ENCODE results near the gene CCDC102B.
"Not testable (repeated sequence)": the region's sequence is repeated elsewhere in the genome, so short reads cannot be mapped to it uniquely, and the experiment has no call there.

The CCDC102B gene

DNA sequence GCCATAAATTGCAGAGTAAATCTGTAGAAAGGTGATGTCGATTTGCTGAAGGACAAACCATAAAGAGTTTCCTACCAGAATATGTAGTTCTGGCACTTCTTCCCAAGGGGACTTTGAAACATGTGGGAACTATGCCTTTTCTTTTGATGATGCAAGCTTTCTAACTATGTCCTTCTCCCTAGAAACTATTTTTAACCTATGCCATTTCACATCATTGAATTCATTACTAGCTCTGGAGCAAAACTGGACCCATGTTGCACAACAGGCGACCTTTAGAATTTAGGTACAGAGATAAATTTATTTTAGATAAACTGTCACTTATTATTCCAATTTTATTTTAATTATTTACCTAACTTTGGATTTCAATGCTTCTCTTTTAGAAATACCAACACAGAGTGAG lies 186.5 kb downstream of the CCDC102B start:
- DNase-seq = no peak

DNA sequence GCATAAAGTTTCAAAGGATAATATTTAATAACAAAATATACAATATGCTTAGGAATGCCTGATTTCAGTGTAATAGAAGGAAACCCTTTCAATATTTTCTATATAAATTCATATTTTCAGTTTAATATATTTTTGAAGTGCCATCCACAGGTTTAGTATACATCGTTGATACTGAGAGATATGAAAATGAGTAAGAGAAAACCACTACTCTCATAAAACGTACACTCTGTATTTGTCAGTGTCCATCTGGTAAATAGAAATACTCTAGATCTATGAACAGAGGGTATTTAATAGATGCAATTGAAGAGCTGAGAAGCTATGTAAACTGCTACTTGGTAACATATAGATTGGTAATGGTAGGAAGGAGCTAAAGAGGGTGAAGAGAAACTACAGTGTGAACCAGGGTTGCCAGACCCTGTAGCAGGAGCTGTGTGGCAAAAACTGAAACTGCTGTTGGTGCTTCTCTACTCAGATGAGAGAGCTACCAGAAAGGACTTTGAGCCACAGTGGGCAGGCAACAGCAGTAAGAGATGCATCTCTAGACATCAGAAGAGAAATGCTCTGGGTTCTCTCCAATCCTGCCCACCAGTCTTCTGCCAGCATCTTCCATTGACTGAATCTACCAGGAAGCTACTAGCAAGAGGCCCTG lies 187.4 kb downstream of the CCDC102B start:
- DNase-seq = no peak

DNA sequence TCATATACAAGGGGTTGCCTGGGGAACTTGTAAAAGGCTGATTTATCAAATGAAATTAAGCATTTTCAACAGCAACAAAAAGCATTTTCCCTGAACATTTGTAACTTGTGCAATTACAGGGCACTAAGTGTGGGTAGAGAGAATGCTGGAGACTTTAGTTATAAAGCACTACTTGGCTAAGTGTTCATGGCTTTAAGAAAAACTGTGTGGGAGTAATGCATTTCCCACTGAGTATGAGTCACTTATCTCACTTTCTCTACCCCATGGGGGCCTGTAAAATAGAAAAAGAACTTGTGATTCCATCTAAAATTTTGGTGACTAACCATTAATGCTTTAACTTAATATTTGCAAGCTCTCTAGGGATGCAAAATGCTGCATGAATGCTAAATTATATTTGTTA lies 193.4 kb downstream of the CCDC102B start:
- no peak for DNase-seq

DNA sequence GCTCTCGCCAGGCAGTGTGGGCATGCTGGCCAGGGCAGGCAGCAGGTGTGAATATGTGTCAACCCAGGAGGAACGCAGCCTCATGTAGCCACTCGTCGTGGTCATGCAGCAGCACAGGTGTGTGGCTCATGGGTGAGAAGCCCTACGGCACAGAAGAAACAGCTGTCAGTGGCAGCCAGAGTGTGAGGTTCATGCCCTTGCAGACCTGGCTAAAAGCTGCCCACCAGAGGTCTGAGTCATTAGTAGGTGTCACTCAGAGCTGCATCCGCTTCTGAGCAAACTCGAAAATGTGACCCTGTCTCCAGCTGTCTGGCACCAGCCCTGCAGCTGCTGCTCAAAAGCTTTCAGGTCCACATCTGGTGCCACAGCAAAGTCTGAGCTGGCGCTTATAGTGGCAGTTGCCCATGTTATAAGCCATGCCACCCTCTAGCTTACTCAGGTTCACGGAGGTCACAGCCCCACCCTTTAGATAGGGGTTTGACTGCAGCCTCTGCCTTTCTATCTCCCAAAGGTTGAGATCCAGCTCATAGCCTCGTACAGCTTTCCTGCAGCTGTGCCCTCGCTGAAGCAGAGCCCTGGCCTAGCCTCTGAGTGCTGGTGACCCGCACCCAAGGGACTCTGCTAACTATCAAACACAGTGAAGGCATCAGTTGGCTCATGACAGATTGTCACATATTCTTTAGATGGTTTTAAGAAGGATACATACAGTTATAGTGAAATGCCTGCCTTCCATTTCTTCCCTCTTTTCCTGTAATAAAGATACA lies 195.0 kb downstream of the CCDC102B start:
- DNase-seq = no peak

DNA sequence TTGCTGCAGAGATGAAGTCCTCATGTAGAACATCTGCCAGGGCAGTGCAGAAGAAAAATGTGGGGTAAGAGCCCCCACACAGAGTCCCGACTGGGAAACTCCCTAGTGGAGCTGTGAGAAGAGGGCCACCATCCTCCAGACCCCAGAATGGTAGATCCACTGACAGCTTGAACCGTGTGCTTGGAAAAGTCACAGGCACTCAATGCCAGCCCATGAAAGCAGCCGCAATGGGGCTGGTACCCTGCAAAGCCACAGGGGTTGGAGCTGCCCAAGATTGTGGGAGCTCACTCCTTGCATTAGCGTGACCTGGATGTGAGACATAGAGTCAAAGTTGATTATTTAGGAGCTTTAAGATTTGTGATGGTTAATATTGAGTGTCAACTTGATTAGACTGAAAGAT lies 197.8 kb downstream of the CCDC102B start:
- no peak for DNase-seq

DNA sequence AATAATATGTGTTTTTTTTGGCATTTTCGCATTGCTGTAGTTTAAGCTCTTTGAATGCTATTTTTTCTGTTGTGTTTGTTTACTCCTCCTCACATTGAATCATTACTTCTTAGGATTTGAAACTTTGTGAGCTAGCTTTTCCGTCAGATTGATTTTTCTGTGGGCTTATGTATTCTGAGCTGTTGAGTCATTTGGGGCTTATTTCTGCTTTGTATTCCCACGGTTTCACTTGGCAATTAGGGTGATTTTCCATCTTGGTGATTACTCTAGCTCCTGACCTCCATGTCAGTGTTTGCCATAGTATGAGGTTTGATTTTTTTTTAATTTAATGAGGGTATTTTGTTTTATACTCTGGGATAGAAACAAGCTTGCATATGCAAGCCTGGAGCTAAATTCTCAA lies 200.0 kb downstream of the CCDC102B start:
- no peak for DNase-seq

DNA sequence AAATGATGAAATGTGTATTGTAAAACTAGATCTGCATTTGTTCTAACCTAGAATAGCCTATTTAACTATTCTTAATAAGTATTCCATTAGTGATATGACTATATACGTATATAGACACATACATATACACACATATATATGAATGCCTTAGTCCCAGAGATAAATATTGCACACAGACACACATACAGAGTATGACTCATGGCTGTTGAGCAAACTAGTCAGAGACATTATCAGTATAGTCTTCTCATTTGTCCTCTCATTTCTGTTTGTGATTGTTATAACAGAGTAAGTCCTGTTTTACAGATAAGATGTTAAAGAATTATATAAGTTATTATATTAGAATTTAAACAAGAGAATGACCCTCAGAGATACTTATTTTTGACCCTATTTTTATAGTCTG lies 202.5 kb downstream of the CCDC102B start:
- no peak for DNase-seq

DNA sequence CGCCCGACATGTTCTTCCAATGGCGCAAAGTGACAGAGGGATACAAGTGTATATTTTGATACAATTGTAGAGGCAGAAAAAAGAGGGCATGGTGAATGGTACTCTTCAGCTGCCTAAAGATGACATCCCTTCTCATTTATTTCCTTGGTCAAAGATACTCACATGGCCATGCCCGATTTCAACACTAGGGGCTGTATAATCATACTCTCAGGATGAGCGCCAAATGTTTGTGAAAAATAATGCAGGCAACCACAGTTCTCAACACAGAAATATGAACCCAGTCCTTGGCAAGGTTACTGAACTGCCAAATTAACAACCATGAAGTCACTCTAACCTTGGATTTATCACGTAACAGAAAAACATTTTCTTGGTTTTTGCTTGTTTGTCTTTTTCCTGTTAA lies 204.4 kb downstream of the CCDC102B start:
- no peak for DNase-seq

DNA sequence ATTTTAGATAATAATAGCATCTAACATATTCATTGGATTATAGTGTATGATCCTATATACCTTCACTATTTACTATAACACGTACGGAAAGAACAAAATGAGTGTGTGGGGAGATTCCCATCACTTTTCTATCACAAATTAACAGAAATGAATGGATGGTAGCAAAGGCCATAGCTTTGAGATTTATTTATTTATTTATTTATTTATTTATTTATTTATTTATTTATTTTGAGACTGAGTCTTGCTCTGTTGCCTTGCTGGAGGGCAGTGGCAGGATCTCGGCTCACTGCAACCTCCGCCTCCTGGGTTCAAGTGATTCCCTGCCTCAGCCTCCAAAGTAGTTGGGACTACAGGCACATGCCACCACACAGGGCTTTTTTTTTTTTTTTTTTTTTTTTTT lies 208.3 kb downstream of the CCDC102B start:
- DNase-seq = not testable (repeated sequence)

DNA sequence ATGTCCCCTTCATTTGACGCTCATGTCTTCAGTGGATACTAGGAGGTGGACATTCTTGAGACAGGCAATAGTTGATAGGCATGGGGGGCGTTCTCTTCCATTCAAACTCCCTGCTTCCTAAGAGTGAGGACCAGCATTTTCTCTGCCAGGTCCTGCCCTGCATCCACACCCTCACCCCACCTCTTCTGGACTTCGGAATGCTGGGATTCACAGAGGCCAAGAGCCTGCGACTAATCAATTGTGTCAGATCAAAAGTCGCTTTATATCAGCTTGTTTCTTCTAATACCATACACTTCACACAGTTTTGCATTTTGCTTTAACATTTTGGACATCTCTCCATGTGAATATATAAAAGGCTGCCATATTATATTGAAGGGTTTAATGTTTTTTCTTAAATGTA lies 210.7 kb downstream of the CCDC102B start:
- DNase-seq = no peak

DNA sequence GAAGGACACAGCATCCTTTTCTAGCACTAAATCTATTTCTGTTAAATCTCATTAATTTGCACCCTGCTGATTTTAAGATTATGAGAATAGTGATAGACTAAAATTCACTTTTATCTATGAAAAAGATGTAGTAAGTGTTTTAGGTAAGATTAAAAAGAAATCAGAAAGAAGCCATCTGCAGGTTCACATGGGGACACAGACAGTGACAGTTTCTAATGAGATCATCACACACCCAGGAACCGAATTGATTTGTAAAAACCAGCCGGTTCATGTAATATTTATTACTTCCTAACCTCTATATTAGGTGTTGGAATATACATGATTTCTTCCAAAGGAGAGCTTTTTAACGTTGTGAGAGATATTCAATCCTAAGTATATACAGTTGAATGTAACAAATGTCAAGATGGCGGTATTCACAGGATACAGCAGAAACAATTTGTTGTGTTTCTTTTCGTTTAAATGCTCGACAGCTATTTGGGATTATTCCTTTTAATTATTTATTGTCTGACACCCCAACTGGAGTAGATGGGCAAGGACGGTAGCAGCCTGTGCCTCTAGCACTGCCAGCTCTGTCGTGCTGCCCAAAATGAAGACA lies 223.4 kb downstream of the CCDC102B start:
- no peak for DNase-seq

DNA sequence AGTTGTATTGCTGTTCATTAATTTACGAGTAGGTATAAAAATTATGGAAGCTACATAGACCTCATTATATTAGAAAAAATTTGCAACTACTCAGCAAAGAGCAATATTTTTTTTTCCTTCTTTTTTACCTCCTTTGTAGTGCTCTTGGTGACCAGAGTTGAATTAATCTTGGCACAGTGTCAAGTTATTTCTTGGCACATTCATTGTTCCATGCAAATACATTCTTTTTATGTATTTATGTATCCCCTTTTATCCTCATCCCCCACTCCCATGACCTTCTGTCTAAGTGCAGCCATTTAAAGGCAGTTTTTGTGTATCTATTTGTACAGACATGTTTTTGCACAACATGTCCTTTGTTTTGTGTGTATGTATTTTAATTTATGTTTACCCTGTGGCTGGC lies 224.5 kb downstream of the CCDC102B start:
- DNase-seq = no peak

DNA sequence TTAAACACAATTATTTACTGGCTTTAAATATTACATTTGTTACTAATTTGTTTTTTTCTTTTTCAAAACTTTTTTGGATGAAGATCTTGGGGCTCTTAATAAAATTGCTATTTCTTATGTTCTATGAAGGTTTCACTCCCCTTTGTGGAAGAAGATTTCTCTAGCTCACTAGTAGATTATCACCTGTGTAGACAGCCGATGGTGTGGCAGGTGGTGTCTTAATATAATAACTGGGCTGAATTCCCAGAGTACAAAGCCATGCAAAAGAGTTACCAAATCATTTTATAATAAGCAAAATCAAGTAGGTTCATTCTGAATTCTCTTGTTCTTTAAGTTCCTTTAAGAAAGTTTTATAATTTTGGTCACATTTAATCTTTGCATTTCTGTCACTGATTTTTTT lies 233.7 kb downstream of the CCDC102B start:
- no peak for DNase-seq

DNA sequence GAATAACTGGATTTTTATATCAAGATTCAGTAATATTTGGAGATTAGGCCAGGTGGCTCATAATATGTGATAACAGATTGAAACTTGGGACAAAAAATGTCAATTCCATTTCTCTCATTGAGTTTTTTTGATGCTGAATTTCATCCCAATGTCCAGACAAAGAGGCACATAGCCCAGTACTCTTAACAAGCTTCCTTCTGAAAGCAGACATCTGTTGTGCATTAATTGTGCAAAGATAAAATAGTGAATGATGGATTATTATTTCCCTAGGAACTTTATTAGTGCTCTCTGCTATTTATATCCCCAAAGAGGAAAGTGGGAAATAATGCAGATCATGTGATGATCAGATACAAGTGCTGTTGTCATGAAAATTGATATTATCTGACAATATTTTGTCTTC lies 234.1 kb downstream of the CCDC102B start:
- no peak for DNase-seq

DNA sequence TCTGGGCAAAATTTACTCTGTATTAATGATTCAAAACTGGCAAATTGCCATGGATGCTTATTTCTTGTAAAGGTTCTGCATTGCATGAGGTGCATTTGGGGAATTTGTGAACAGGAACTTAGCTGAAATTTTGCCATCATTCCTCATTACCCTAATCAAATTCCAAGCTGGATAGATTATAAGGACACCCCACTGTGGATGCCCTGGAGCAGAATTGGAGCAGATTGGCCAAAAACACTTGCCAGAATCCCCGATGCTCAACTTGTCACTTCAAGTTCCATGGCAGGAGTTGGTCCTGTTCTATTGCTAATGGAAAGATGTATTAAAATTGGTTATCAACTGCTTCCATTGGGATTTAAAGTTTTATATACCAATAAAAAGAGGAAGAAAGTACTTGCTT lies 237.9 kb downstream of the CCDC102B start:
- DNase-seq = no peak

DNA sequence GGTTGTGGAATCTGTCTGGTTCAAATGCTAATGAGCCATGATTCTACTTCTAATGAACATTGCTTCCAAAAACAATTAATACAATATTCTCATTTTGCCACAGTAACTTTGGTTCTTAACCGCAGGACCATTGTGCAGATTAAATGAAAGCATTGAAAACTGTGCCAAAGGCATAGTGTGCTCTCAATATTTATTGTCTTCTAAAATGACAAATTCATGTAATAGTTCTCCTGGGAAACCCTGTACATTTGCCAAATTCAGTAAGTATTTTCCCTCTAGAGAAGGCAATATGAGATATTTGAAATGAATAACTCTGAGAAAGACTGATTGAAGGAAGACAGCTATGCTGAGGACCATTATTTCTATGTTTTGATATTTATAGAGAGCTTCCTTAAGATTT lies 246.3 kb downstream of the CCDC102B start:
- DNase-seq = no peak

DNA sequence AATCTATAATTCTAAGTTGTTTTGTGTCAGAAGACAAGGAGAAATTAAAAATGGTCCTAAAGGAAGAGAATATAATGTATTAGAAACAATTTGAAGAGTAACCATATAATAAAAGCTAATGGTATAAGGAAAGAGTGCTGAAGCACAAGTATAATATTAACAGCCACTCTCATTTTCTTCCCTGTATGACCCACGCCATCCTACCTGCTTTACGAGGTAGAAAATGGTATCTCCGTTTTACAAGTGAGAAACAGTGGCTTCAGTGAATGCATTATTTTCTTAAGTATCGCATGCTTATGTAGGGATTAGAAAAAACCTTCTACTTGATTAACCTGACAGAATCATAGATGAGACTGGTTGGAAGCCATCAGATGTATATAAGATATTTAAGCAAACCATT lies 266.2 kb downstream of the CCDC102B start:
- DNase-seq = no peak

DNA sequence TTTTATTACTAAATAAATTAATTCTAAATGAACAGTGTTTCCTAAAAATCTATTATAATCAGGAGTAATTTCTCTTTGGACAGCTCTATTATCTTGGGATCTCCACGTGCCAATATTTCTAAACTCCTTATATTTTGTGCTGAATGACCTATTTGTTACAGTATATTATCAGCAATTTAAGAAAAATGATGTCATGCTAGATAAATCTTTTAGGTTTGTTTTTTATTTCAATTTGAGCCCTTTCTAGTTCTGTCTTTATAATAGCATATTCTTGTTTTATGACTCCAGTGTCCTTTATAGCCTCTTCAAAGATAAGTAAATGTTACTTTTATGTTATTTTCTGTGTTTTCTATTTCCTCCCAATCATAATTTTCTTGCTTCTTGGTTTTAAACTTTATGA lies 269.2 kb downstream of the CCDC102B start:
- no peak for DNase-seq

DNA sequence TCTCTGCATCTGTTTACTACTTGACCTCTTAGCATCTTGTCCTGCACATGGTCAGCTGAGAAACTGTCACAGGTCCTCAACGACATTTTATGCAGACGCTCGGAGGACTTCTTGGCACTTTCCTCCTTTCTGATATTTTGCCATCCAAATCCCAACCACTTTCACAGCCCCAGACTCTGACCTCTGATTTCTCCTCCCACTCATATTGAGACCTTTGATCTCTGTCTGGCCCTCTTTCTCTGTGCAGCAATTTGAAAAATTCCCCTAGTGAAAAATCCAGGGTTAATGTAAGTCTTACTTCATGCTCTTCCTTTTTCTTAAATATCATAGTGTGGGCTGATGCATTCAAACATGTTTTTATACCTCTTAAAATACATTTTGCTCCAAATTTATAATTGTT lies 273.8 kb downstream of the CCDC102B start:
- no peak for DNase-seq

DNA sequence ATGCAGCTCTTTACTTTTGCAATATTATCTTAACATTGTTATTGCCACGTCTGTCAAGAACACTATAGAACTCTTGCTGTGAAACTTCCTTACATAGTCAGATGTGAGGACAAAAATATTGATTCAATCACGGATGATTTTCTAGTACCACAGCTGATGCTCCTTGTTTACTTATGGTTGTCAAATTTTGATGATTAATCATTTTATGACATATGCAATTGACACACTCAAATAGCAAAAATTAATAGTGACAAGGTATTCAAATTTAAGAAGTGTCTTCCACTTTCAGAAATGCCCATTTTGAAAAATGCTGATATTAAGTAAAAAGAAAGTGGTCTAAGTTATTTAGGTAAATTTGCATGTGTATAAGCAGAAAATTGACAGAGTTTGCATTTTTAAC lies 284.0 kb downstream of the CCDC102B start:
- DNase-seq = no peak

DNA sequence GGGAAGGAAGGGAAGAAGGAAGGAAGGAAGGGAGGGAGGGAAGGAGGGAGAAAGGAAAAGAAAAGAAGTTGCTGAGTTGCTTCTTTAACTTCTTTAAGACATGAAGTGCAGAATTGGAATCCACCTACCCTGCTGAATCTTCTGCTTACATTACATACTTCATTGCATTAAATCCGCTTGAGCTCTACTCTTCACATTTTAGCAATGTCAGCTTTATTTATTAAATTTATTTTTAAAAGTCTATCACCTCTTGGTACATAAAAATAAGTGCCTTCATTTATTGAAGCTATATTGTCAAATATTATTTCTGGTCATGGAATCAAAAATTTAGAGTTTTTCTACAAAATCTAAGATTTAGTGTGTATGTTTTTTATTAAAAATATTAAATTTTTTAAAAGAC lies 284.6 kb downstream of the CCDC102B start:
- DNase-seq = no peak

DNA sequence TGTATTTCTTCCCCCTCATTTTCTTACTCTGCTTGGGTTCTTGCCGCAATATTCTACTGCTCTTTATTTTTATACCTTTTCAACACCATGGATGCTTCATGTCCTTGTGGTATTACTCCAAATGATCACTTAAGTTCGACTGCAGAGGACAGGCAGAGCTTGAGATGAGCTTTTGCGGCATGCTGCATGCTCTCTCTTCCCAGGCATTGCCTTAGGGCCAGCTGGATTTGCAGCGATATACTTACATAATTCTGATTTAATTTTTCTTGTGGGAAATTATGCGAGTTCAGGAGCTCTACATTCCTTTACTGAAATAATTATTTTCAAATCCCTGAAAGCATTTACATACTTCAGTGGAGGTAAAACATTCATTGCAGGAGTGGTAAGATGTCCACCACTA lies 288.1 kb downstream of the CCDC102B start:
- no peak for DNase-seq

DNA sequence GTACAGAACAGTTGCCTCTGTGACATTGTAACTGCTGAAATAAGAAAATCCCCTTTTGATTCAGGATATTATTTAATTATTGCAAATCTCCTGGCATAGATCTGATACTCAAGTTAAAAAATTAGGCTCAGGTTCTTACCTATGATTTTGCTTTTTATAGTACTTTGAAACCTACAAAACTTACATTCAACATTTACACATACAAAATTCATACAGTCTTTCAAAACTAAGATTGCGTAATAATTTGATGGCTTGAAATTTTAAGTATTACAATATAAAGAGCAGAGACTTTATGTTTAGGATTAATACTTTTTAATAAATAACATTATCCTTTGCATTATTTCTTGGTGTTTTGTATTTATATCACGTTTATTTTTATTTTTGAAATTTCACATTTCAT lies 291.1 kb downstream of the CCDC102B start:
- DNase-seq = no peak

DNA sequence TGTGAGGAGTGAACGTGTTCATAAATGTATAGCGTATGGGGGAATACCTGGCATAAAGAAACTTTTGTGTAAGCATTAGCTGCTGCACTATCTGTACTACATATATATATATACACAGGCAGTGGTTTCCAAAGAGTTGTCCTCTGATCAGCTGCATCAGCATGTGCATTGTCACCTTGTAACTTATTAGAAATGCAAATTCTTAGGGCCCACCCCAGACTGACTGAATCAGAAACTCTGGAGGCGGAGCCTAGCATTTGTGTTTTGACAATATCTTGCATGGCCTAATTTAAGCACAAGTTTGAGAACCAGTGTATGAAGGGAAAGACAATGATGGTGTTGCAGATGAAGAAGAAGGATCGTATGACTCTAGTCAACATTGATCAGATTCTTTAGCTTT lies 299.5 kb downstream of the CCDC102B start:
- DNase-seq = no peak

DNA sequence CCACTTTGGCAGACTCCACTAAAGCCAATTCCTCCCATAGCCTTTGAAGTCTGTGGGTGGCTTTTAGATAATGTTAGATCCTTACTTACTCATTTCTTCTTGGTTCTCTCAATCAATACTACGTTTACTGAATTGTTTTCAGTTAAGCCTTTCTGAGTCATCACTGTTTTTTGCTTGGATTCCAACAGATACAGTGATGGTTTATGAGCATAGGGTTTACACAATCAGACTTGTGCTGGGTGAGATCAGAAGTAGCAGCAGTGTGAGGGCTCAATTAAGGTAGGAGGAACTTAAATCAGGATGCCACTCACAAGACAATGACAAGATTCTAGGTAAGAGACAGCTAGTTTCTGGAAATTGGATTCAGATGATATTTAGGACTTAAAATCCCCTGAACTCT lies 305.1 kb downstream of the CCDC102B start:
- DNase-seq = no peak
